Endometrial microvascular endothelial cells (primary cell): Measurements from ENCODE around the gene PAPPA2. TPM values are rescaled to one million over a fixed set of nuclear protein-coding genes. Genes with fewer than 3 reads are reported as not detected.

Experiments
- in situ Hi-C: cut with HindIII; loops from 2 replicates; pipeline ENCODE4 v1.10.0; 2017; ENCODE audit warnings: low sequenced_read_pairs, low pct_unique_long_range_greater_than_20kb; ENCODE audit errors: inconsistent ontology term
- total RNA-seq: library from RNA; depleted of rRNA; stranded (reverse); fragments of >200 nt; gene quantifications from one replicate; pipeline ENCODE4 v1.2.3, GENCODE V29; 2015; ENCODE audit errors: inconsistent ontology term

PAPPA2 gene
- total RNA-seq, 1 donor from 2014 or later = not detected

GRCh38 chr1:176816232-176816631, 353.3 kb downstream of the PAPPA2 start:
- in situ Hi-C loops = no loop called here

DNA sequence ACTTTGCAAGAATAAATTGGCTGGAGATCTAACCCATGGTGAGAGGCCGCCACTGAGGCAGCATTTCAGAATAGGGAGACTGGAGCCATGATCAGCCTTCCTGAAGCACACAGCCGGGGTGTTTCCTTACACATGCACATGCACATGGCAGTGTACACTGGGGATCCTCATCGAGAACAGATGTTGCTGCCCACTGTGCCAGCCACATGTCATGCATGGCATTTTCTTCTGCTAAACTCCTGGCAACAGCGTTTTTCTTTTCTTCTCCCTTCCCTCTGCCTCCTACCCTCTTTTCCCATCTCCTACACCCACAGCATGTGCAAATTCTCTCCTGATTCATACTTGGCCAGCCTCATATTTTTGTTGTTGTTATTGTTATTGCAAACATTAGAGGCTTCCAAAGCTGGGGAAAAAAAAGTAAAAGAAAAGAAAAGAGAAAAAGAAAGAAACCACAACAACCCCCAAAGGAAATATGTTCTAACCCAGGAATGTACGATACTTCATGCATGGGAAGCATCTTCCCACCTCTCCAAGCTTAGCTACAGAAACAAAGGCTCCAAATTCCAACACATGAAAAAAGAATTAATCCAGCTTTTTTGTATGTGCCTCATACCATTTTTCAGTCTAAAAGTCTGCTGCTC, 357.5 kb downstream of the PAPPA2 start:
- in situ Hi-C loops = no loop called here

DNA sequence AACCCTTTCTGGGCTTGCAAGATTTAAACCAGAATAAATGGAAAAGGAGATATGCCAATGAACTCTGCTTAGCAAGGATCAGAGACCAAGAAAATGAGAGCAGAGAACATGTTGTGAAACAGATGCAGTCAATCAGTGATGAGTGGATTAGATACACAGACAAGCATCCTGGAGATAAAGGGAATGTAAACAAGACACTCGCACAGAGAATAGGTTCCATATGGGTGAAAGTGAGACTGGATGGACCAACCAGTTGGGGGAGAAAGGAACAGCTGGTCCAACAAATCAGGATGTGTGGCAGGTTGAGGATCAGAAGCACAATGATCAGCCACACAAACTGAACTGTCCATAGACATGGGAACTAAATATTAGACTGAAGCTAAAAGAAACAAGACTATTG, 363.3 kb downstream of the PAPPA2 start:
- in situ Hi-C loops = no loop called here

DNA sequence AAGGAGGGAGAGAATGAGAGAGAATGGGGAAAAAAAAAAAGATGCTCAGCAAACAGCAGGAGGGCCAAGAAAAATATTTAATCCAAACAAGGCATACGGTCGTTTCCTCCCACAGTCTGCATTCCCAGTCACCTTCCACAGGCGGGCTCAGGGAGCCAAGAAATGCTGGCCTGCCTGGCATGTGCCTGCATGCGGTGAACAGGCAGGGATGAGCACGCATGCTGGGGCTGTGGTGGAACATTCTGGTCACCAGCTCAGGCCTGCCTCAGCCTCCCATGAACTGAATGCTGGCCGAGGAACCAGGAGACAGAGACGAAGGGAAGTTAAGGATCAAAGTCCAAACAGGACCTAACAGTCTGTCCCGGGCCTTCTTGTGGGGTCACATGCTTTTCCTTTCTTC, 366.3 kb downstream of the PAPPA2 start:
- in situ Hi-C loops = no loop called here

GRCh38 chr1:176831150-176831549, 368.2 kb downstream of the PAPPA2 start:
- in situ Hi-C loops = no loop called here

DNA sequence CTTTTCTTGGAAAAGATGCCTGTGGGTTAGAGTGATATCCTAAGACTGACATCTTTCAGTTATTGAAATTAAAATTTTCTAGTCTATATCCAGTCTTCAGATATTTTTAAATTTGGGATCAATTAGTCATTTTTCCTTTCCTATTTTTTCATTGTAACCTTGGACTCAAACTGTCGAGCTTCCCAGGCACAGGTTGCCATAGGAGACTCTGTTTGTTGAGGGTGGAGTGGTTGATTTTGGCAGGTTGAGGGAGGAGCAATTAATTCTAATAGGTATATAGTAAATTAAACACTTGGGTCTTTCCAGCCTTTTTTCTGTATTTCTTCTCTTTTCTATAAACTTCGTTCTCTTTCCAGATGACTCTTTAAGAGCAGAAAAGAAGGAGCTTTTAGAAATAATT, 374.7 kb downstream of the PAPPA2 start:
- in situ Hi-C loops = no loop called here

- in situ Hi-C loops = no loop called here
Observed at GRCh38 chr1:176838276-176838995, 375.5 kb downstream of the PAPPA2 start.

- in situ Hi-C loops = no loop called here
Observed at GRCh38 chr1:176839216-176839615, 376.2 kb downstream of the PAPPA2 start.

DNA sequence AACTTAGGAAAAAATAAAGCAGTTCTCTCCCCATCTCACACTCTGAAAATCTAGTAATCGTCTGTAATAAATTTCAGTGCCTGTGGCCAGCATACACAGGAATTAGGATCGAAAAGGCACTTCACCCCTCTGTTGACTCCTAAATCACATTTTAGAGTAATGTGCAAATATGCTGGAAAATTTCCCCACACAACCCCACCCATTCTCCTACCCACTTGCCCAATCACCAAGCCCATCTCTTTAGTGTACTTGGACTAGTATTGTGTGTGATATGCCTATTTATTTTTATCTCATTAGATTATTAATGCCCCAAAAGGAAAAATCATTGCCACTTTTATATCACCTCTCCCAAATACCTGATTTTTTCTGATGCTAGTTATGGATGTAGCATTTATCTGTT, 378.3 kb downstream of the PAPPA2 start:
- in situ Hi-C loops = no loop called here

GRCh38 chr1:176843352-176844297, 380.6 kb downstream of the PAPPA2 start:
- in situ Hi-C loops = no loop called here

DNA sequence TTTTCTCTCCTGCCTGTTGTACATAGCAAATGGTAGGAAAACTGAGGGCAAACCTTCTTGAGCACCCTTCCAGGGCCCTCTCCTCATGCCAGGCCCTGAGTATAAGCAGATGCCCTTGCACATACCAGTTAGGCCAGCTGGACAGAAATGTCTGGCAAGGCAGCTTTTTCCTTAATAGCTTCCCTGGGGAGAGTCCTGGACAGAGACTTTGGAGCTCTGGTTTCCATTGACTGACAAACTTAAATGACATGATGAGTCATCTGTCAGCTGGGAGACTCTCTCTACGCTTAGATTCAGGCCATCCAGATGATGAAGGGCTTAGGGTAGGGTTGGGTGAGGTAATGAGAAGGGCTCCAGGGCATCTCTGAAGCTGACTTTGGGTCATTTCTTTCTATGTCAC, 384.1 kb downstream of the PAPPA2 start:
- in situ Hi-C loops = no loop called here

GRCh38 chr1:176849281-176849680, 386.3 kb downstream of the PAPPA2 start:
- in situ Hi-C loops = no loop called here

DNA sequence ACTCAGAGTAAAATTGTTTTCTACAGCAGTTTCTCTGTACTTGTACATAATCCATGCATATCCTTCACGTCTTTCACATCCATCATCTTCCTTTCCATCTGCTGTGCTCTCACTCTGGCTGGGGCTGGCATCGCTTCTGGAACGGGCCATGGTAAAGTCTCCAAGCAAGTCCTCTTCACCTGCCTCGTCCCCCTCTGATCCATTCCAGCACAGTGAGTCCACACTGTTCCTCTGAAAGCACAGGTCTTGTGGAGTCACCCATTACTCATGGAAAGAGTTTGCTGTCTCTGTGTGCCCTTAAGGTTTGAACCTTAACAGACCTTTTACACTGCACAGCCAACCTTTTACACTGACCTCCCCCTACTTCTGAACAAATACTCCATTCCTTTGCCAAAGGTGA, 387.9 kb downstream of the PAPPA2 start:
- in situ Hi-C loops = no loop called here

DNA sequence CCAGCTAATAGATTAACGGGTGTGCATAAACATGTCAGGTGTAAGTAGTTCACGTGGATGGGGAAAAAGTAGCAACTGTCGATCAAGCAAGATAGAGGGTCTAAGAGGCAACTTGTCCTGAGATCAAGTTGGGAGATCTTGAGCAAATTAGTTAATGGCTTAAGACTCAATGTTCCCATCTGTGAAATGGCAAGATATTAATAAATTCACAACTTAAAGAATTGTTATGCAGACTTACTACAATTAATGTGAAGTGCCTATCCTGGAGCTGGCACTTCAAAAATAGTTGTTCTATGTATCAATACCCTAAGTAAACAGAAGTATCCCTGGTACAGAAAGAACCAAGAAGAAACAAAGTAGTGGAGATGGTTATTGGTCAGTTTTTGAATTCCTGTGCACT, 389.1 kb downstream of the PAPPA2 start:
- in situ Hi-C loops = no loop called here

DNA sequence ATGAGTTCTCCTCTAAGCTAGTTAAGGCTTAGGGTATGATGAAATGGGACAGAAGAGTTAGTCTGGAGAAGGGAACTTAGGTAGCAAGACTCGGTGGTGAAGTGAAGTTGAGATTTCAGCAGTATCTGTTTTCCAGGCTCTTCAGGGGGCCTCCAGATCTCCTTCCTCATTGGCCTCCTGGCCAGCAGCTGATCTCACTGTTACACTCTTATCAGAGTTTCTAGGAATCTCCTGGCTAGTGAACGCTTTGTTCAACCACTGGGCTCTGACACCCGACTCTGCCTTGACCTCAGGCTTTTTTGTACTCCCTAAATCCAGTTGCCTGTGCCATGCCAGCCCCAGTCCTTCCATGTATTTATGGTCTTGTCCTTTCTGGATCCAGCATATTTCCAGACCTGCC, 390.5 kb downstream of the PAPPA2 start:
- in situ Hi-C loops = no loop called here

- in situ Hi-C loops = no loop called here
Observed at GRCh38 chr1:176854121-176854520, 391.1 kb downstream of the PAPPA2 start.

DNA sequence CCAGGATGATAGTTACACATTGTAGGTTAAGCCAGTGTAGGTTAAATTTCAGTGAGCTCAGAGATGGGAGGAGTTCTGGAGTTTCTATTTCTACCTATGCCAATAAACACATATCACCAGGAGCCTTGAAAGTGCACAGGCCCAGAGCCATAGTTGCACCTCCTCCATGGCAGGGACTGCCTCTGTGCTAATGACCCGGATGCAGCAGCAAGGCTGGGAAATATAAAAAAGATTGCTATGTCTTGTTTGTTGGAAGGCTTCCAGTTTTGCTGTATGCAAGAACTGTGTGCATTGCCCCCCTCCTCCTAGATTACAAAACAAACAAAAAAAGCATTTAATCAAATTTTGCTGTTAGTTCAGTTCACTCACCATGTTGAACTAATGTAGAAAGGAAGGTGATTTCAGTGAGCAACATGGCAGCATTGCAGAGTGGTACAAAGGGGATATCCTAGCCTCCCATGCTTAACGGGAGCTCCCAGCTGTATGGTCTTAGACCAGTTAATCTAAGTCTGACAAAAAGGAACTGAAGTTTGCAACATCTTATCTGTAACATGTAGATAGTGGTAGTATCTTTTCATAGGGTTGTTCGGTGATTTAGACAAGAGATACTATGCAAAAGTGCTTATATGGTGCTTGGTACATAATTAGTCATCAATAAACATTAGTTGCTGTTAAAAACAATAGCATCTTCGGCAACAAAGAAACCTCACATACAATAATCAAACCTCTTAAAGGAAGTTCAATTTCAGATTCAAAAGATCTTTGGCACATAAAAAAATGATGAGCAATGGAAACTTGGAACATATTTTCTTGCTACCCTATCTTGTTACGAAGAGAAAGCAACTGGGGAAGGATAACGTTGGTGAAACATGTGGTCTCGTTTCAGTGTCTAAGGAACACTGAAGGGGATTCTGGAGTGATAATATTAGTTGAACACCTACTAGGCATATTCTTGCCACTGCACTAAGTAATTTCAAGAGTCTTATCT, 392.1 kb downstream of the PAPPA2 start:
- in situ Hi-C loops = no loop called here

GRCh38 chr1:176857632-176858031, 394.7 kb downstream of the PAPPA2 start:
- in situ Hi-C loops = no loop called here
